Peyer's patch (tissue), 4 donors: ENCODE measurements around the gene KCNC3. TPM values are rescaled to one million over a fixed set of nuclear protein-coding genes. Genes with fewer than 3 reads are reported as not detected.
A peak's percentile ranks its signal among the peaks of the same experiment; 100 is the strongest.

Source experiments
- DNase-seq, 3 donors: peaks; one replicate each; pipeline ENCODE4 v3.0.0-alpha.2; 2017 to 2019
- H3K27ac ChIP-seq, 4 donors: fragments of 200-600 bp; sonication (generic); one replicate each; pipeline ENCODE4 v1.5.1; 2016 to 2019
- H3K27me3 ChIP-seq, 2 donors: fragments of 200-600 bp; sonication (generic); one replicate each; pipeline ENCODE4 v1.5.1; 2019
- H3K36me3 ChIP-seq, 3 donors: fragments of 200-600 bp; sonication (generic); one replicate each; pipeline ENCODE4 v1.5.1; 2016 to 2019
- H3K4me1 ChIP-seq, 4 donors: fragments of 200-600 bp; sonication (generic); one replicate each; pipeline ENCODE4 v1.5.1; 2016 to 2019
- H3K4me3 ChIP-seq, 4 donors: fragments of 200-600 bp; sonication (generic); 1 replicate in 3 of 4; 2 replicates in 1 of 4; pipeline ENCODE4 v1.5.1; 2016 to 2019; ENCODE audit warnings: mild to moderate bottlenecking in 1 of 4
- H3K9me3 ChIP-seq, 4 donors: fragments of 200-600 bp; sonication (generic); one replicate each; pipeline ENCODE4 v1.5.1; 2016 to 2019; ENCODE audit warnings: mild to moderate bottlenecking in 1 of 4
- CTCF ChIP-seq, 6 experiments: fragments of 450-650 bp in 4 of 6; fragments of 200-600 bp in 2 of 6; sonication (generic) in 1 of 6; IDR thresholded peaks; one replicate each; pipeline ENCODE4 v1.5.1; 2017 to 2019; ENCODE audit warnings: antibody characterized with exemption in 6 of 6, mild to moderate bottlenecking in 3 of 6, moderate library complexity in 1 of 6
- POLR2A ChIP-seq, 2 donors: fragments of 450-650 bp; IDR thresholded peaks; one replicate each; pipeline ENCODE4 v1.5.1; 2017; ENCODE audit warnings: antibody characterized with exemption in 2 of 2, mild to moderate bottlenecking in 2 of 2, moderate library complexity in 2 of 2
- total RNA-seq, 4 donors: library from RNA; depleted of rRNA; stranded (reverse); fragments of >200 nt; gene quantifications; one replicate each; pipeline ENCODE4 v1.1.0, GENCODE V29; 2016

The KCNC3 gene
- total RNA-seq, 4 donors from 2014 or later, result 0.18 to 3.3 (median 1.1) TPM

DNA sequence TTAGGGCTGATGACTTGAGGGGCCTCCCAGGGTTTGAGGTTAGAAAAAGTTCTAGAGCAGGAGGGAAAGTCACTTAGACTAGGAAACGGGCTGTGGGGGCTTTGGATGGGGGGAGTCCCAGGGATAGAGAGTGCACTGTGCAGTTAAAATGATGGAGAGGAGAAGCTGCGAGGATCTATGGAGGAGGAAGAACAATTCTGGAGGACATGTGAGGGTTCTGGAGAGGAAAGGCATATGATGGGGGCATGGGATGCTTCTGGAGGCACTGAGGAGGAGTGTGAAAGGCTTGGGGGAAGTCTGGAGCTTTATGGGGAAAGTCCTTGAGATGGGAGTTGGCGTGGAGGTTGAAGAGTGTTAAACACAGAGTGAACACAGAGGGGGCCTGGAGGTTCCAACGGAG lies 2.2 kb downstream of the KCNC3 start:
- Histone ChIP-seq H3K4me3 (no peak overlapping the region), H3K4me1 (peaks cover 0 to 45% (median 12%) of the 10 kb centered on the region in 4 donors), H3K27ac (no peak overlapping the region), H3K9me3 (peaks cover 0 to 4% (median 0%) of the 10 kb centered on the region in 4 donors), H3K27me3 (peaks cover 0 to 27% of the 10 kb centered on the region in 2 donors), H3K36me3 (no peaks in the 10 kb centered on the region)
- no peak for TF ChIP-seq POLR2A (IDR thresholded peaks at IDR 0.05)
- no peak for TF ChIP-seq CTCF (IDR thresholded peaks at IDR 0.05)
- DNase-seq, result no peak

DNA sequence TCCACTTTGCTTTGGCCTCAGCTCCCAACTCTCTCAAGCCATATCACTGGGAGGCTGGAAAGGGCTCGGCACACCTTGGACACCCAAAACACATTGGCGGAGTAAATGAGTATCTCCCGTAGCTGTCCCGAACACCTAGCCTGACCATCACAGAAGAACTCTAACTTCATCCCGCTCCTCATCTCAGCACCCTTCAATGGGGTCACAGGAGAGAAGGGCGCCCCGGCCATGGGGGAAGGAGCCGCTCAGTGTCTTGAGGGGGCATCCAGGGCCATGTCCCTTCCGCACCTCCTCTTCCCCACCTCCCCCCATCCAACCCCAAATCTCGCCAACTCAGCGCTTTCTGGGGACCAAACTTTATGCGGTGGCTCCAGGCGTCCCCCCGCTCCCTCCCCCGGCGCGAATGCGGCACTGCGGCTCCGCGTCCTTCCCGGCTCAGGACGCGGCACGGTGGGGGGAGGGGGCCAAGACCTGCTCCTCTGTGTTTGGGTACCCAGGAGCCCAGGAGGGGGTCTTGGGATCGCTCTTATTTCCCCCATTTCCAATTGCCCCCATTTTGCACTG lies 3.0 kb downstream of the KCNC3 start:
- DNase-seq, result peak in 1 of 3 donors; percentile 39
- Histone ChIP-seq H3K4me1 (peaks cover 0 to 39% (median 12%) of the 10 kb centered on the region in 4 donors), H3K27me3 (peaks cover 0 to 23% of the 10 kb centered on the region in 2 donors), H3K9me3 (peaks cover 0 to 4% (median 0%) of the 10 kb centered on the region in 4 donors), H3K36me3 (no peaks in the 10 kb centered on the region), H3K27ac (no peak overlapping the region), H3K4me3 (no peak overlapping the region)
- no peak for TF ChIP-seq POLR2A (IDR thresholded peaks at IDR 0.05)
- TF ChIP-seq CTCF (IDR thresholded peaks at IDR 0.05), result no peak

DNA sequence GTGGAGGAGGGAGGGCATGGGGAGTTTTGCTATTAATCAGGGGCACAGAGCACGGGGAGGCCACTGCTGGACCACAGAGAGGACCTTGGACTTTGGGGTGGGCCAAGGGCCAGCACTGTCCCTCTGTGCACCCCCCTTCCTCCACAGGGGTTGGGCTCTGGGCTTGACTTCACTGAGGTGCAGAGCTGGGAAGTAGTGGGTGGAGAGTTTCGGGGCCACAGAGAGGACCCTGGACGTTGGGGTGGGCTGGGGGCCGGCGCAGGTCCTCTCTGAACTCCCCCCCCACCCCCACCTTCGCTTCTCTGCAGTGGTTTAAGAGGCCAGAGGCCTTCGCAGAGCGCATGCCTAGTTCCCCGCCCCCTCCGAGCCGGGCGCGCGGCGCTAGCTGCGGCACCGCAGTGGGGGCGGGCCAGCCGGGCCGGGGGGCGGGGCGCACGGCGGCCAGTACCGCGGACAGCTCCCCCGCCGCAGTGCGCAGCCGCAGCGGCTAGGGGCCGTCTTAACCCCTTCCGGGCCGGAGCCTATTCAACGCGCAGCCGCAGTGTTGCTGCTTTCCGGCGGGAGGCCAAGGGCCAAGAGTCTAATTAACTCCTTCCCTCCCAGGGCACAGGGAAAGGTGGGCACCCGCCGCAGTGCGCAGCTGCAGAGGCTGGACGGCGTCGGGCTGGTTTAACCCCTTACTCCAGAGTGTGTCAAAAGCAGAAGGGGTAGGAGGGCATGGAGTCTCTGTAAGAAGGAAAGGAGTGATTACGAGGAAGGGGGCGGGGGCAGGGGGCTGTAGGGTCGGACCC lies 3.7 kb downstream of the KCNC3 start:
- Histone ChIP-seq H3K27me3 (peaks cover 0 to 16% of the 10 kb centered on the region in 2 donors), H3K4me1 (peaks cover 0 to 32% (median 12%) of the 10 kb centered on the region in 4 donors), H3K27ac (no peak overlapping the region), H3K4me3 (peak overlapping the region in 2 of 4 donors; percentile 9 to 14), H3K36me3 (no peaks in the 10 kb centered on the region), H3K9me3 (peaks cover 0 to 4% (median 0%) of the 10 kb centered on the region in 4 donors)
- DNase-seq, result peak; percentile 51 to 81 (median 77)
- TF ChIP-seq CTCF (IDR thresholded peaks at IDR 0.05), result no peak
- no peak for TF ChIP-seq POLR2A (IDR thresholded peaks at IDR 0.05)

GRCh38 chr19:50324331-50324730 lies 4.8 kb downstream of the KCNC3 start:
- Histone ChIP-seq H3K4me1 (peaks cover 0 to 20% (median 12%) of the 10 kb centered on the region in 4 donors), H3K36me3 (no peaks in the 10 kb centered on the region), H3K4me3 (no peak overlapping the region), H3K27me3 (peaks cover 0 to 14% of the 10 kb centered on the region in 2 donors), H3K9me3 (peaks cover 0 to 4% (median 0%) of the 10 kb centered on the region in 4 donors), H3K27ac (no peak overlapping the region)
- DNase-seq, result no peak
- TF ChIP-seq CTCF (IDR thresholded peaks at IDR 0.05), result no peak
- no peak for TF ChIP-seq POLR2A (IDR thresholded peaks at IDR 0.05)

DNA sequence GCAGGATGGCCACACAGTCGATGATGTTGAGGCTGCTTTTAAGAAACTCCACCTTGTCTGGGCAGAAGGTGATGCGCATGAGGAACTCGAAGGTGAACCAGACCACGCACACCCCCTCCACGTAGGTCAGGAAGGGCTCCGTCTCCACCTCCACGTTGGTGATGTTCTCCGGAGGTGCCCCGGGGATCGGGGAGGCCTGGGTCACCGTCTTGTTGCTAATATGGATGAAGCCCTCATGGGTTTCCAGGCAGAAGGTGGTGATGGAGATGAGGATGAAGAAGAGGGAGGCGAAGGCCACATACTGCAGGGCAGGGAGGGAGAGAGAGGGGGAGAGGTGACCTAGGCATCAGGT lies 5.4 kb downstream of the KCNC3 start:
- peaks cover 0 to 14% of the 10 kb centered on the region in 2 donors for H3K27me3 ChIP-seq
- TF ChIP-seq POLR2A (IDR thresholded peaks at IDR 0.05) (no peak), CTCF (IDR thresholded peaks at IDR 0.05) (no peak)
- no peak overlapping the region for H3K27ac ChIP-seq
- H3K9me3 ChIP-seq, result peaks cover 0 to 4% (median 0%) of the 10 kb centered on the region in 4 donors
- no peak for DNase-seq
- no peaks in the 10 kb centered on the region for H3K36me3 ChIP-seq
- H3K4me1 ChIP-seq, result peaks cover 0 to 19% (median 12%) of the 10 kb centered on the region in 4 donors
- H3K4me3 ChIP-seq, result no peak overlapping the region
